Measurements from ENCODE around the gene FBLN5. TPM values are rescaled to one million over a fixed set of nuclear protein-coding genes. Genes with fewer than 3 reads are reported as not detected.

FBLN5 gene
- total RNA-seq, 1 donor from 2014 or later: 6.9 TPM

GRCh38 chr14:91884664-91885063, 62.8 kb downstream of the FBLN5 start:
- no peak for DNase-seq (ENCODE audit: low spot score, unreplicated experiment)
- Mint-ChIP-seq H3K36me3 (ENCODE audit: insufficient read depth) (no peaks in the 10 kb centered on the region), H3K4me3 (ENCODE audit: low read depth) (no peak overlapping the region), H3K4me1 (ENCODE audit: low read depth) (peaks cover 6% of the 10 kb centered on the region), H3K9me3 (ENCODE audit: low read depth) (no peaks in the 10 kb centered on the region), H3K27ac (no peak overlapping the region), H3K27me3 (peaks cover 9% of the 10 kb centered on the region)
- no peak for TF ChIP-seq CTCF (IDR thresholded peaks at IDR 0.05; ENCODE audit: unreplicated experiment)

- Mint-ChIP-seq H3K9me3 (ENCODE audit: low read depth) (no peaks in the 10 kb centered on the region), H3K27ac (no peak overlapping the region), H3K4me1 (ENCODE audit: low read depth) (peaks cover 6% of the 10 kb centered on the region), H3K27me3 (peaks cover 17% of the 10 kb centered on the region), H3K36me3 (ENCODE audit: insufficient read depth) (no peaks in the 10 kb centered on the region), H3K4me3 (ENCODE audit: low read depth) (no peak overlapping the region)
- TF ChIP-seq CTCF (IDR thresholded peaks at IDR 0.05; ENCODE audit: unreplicated experiment): no peak
- DNase-seq (ENCODE audit: low spot score, unreplicated experiment): no peak
Observed at GRCh38 chr14:91883753-91884152, 63.7 kb downstream of the FBLN5 start.

GRCh38 chr14:91882776-91883175, 64.7 kb downstream of the FBLN5 start:
- Mint-ChIP-seq H3K27me3 (peaks cover 22% of the 10 kb centered on the region), H3K36me3 (ENCODE audit: insufficient read depth) (peaks cover 2% of the 10 kb centered on the region), H3K4me1 (ENCODE audit: low read depth) (peaks cover 9% of the 10 kb centered on the region), H3K4me3 (ENCODE audit: low read depth) (no peak overlapping the region), H3K9me3 (ENCODE audit: low read depth) (peaks cover 4% of the 10 kb centered on the region), H3K27ac (peak overlapping the region; percentile 51)
- TF ChIP-seq CTCF (IDR thresholded peaks at IDR 0.05; ENCODE audit: unreplicated experiment): no peak
- DNase-seq (ENCODE audit: low spot score, unreplicated experiment): no peak

GRCh38 chr14:91882369-91882768, 65.1 kb downstream of the FBLN5 start:
- Mint-ChIP-seq H3K4me3 (ENCODE audit: low read depth) (no peak overlapping the region), H3K27me3 (peaks cover 22% of the 10 kb centered on the region), H3K4me1 (ENCODE audit: low read depth) (peaks cover 10% of the 10 kb centered on the region), H3K9me3 (ENCODE audit: low read depth) (peaks cover 4% of the 10 kb centered on the region), H3K36me3 (ENCODE audit: insufficient read depth) (peaks cover 2% of the 10 kb centered on the region), H3K27ac (no peak overlapping the region)
- DNase-seq (ENCODE audit: low spot score, unreplicated experiment): no peak
- no peak for TF ChIP-seq CTCF (IDR thresholded peaks at IDR 0.05; ENCODE audit: unreplicated experiment)

GRCh38 chr14:91879196-91879595, 68.3 kb downstream of the FBLN5 start:
- DNase-seq (ENCODE audit: low spot score, unreplicated experiment): no peak
- Mint-ChIP-seq H3K4me1 (ENCODE audit: low read depth) (peaks cover 24% of the 10 kb centered on the region), H3K9me3 (ENCODE audit: low read depth) (peaks cover 4% of the 10 kb centered on the region), H3K36me3 (ENCODE audit: insufficient read depth) (peaks cover 4% of the 10 kb centered on the region), H3K27me3 (peaks cover 16% of the 10 kb centered on the region), H3K27ac (no peak overlapping the region), H3K4me3 (ENCODE audit: low read depth) (no peak overlapping the region)
- no peak for TF ChIP-seq CTCF (IDR thresholded peaks at IDR 0.05; ENCODE audit: unreplicated experiment)

All from progenitor cell of endocrine pancreas (in vitro differentiated cells).